Endodermal cell (in vitro differentiated cells): Measurements from ENCODE around the gene MAB21L3. TPM values are rescaled to one million over a fixed set of nuclear protein-coding genes. Genes with fewer than 3 reads are reported as not detected.
A peak's percentile ranks its signal among the peaks of the same experiment; 100 is the strongest.

Experiments used
- DNase-seq: peaks from one replicate; pipeline ENCODE4 v3.0.0-alpha.2; 2017
- H3K27ac ChIP-seq: 2 replicates; pipeline ENCODE4 v1.5.1; 2013; ENCODE audit warnings: mild to moderate bottlenecking, low read depth, low read length, moderate library complexity
- H3K27me3 ChIP-seq: 2 replicates; pipeline ENCODE4 v1.6.1; 2013; ENCODE audit warnings: mild to moderate bottlenecking, low read length, moderate library complexity; ENCODE audit not compliant: insufficient read depth, control insufficient read depth, poor library complexity, severe bottlenecking
- H3K36me3 ChIP-seq: 2 replicates; pipeline ENCODE4 v1.7.0; 2013; ENCODE audit warnings: mild to moderate bottlenecking, low read length, moderate library complexity; ENCODE audit not compliant: control insufficient read depth, insufficient read depth
- H3K4me1 ChIP-seq: one replicate; pipeline ENCODE4 v1.7.0; 2013; ENCODE audit warnings: low read length; ENCODE audit not compliant: control insufficient read depth, insufficient read depth
- H3K4me3 ChIP-seq: 2 replicates; pipeline ENCODE4 v1.5.1; 2013; ENCODE audit warnings: mild to moderate bottlenecking, low read length, moderate library complexity
- H3K9ac ChIP-seq: 2 replicates; pipeline ENCODE4 v1.6.1; 2013; ENCODE audit warnings: mild to moderate bottlenecking, low read length, moderate library complexity; ENCODE audit not compliant: poor library complexity, severe bottlenecking; ENCODE audit errors: extremely low read depth
- H3K9me3 ChIP-seq: 2 replicates; pipeline ENCODE4 v1.6.1; 2013; ENCODE audit warnings: mild to moderate bottlenecking, low read length, moderate library complexity; ENCODE audit not compliant: control insufficient read depth
- H3K27ac Mint-ChIP-seq: 2 replicates; pipeline ENCODE4 v1.8.0; 2020; ENCODE audit warnings: mixed read lengths
- H3K27me3 Mint-ChIP-seq: 2 replicates; pipeline ENCODE4 v1.8.0; 2021; ENCODE audit warnings: mild to moderate bottlenecking, mixed read lengths; ENCODE audit not compliant: insufficient read depth
- H3K36me3 Mint-ChIP-seq: 2 replicates; pipeline ENCODE4 v1.8.0; 2020; ENCODE audit warnings: low read depth, mixed read lengths
- H3K4me1 Mint-ChIP-seq: 2 replicates; pipeline ENCODE4 v1.8.0; 2020; ENCODE audit warnings: mixed read lengths
- H3K4me3 Mint-ChIP-seq: 2 replicates; pipeline ENCODE4 v1.8.0; 2020; ENCODE audit warnings: mild to moderate bottlenecking, moderate library complexity, mixed read lengths
- H3K9me3 Mint-ChIP-seq: 2 replicates; pipeline ENCODE4 v1.8.0; 2020; ENCODE audit warnings: mild to moderate bottlenecking, mixed read lengths
- CTCF ChIP-seq: fragments of 200-600 bp; sonication (generic); conservative IDR thresholded peaks from 2 replicates; pipeline ENCODE4 v1.5.0; 2021; ENCODE audit warnings: antibody characterized with exemption, mild to moderate bottlenecking
- WGBS, 2 experiments: methylation state at CpG; one replicate each; pipeline versions ENCODE4 v1.1.5 to v1.1.7; 2013; ENCODE audit warnings: missing lambda C conversion rate in 2 of 2, mixed read lengths in 1 of 2; ENCODE audit not compliant: insufficient coverage in 1 of 2, insufficient read length in 1 of 2; 5-methylcytosine and 5-hydroxymethylcytosine counted together
- total RNA-seq, 2 donors: library from RNA; stranded (reverse); fragmentation: NEBNext Ultra II Directional in 1 of 2; extraction: Animal tissue kit (Norgen Biotek cat#: 25700) in 1 of 2; gene quantifications; 2 replicates in 1 of 2; 3 replicates in 1 of 2; pipeline ENCODE4 v1.2.1, GENCODE V29; 2021

The MAB21L3 gene
- total RNA-seq, 2 donors from 2014 or later, result 0.09 TPM; not detected in 1

- H3K27me3 ChIP-seq, result peaks cover 11% of the 10 kb centered on the region
- Mint-ChIP-seq H3K27me3 (peaks cover 15% of the 10 kb centered on the region), H3K4me1 (no peaks in the 10 kb centered on the region), H3K27ac (no peak overlapping the region), H3K9me3 (no peaks in the 10 kb centered on the region), H3K36me3 (no peaks in the 10 kb centered on the region), H3K4me3 (no peak overlapping the region)
- H3K4me3 ChIP-seq, result no peak overlapping the region
- H3K4me1 ChIP-seq, result no peaks in the 10 kb centered on the region
- H3K27ac ChIP-seq, result no peak overlapping the region
- H3K36me3 ChIP-seq, result no peaks in the 10 kb centered on the region
- WGBS, 2 experiments, result 88% methylated on average over 2 of the region's 2 CpGs; no CpG with 5 or more reads in 1 of the 2 experiments
- DNase-seq, result no peak
- TF ChIP-seq CTCF, result no peak
- no peaks in the 10 kb centered on the region for H3K9me3 ChIP-seq
- H3K9ac ChIP-seq, result no peak overlapping the region
Observed at GRCh38 chr1:116161390-116161789, 50.2 kb downstream of the MAB21L3 start.

GRCh38 chr1:116161877-116162390 is 50.7 kb downstream of the MAB21L3 start:
- peaks cover 20% of the 10 kb centered on the region for H3K27me3 Mint-ChIP-seq
- no peak overlapping the region for H3K4me3 Mint-ChIP-seq
- no peaks in the 10 kb centered on the region for H3K36me3 ChIP-seq
- no peak for TF ChIP-seq CTCF
- no peak overlapping the region for H3K9ac ChIP-seq
- H3K27ac Mint-ChIP-seq, result no peak overlapping the region
- no peaks in the 10 kb centered on the region for H3K9me3 Mint-ChIP-seq
- no peaks in the 10 kb centered on the region for H3K36me3 Mint-ChIP-seq
- H3K4me3 ChIP-seq, result no peak overlapping the region
- H3K9me3 ChIP-seq, result no peaks in the 10 kb centered on the region
- peaks cover 9% of the 10 kb centered on the region for H3K27me3 ChIP-seq
- no peak for DNase-seq
- H3K4me1 Mint-ChIP-seq, result no peaks in the 10 kb centered on the region
- H3K4me1 ChIP-seq, result no peaks in the 10 kb centered on the region
- H3K27ac ChIP-seq, result no peak overlapping the region

- no peaks in the 10 kb centered on the region for H3K36me3 Mint-ChIP-seq
- peak; percentile 29 for DNase-seq
- Histone ChIP-seq H3K9ac (no peak overlapping the region), H3K27me3 (peaks cover 23% of the 10 kb centered on the region), H3K9me3 (no peaks in the 10 kb centered on the region), H3K27ac (no peak overlapping the region), H3K4me1 (no peaks in the 10 kb centered on the region), H3K36me3 (no peaks in the 10 kb centered on the region), H3K4me3 (no peak overlapping the region)
- H3K27ac Mint-ChIP-seq, result no peak overlapping the region
- H3K9me3 Mint-ChIP-seq, result no peaks in the 10 kb centered on the region
- TF ChIP-seq CTCF, result no peak
- H3K4me3 Mint-ChIP-seq, result no peak overlapping the region
- peaks cover 27% of the 10 kb centered on the region for H3K27me3 Mint-ChIP-seq
- peaks cover 9% of the 10 kb centered on the region for H3K4me1 Mint-ChIP-seq
Observed at GRCh38 chr1:116163533-116163932, 52.3 kb downstream of the MAB21L3 start.
